ENCODE measurements around the gene NADK. TPM values are rescaled to one million over a fixed set of nuclear protein-coding genes. Genes with fewer than 3 reads are reported as not detected.
A peak's percentile ranks its signal among the peaks of the same experiment; 100 is the strongest.

Gene NADK
- total RNA-seq, 1 experiment from 2014 or later, result 93.4 TPM

GRCh38 chr1:1763657-1764621, 14.3 kb downstream of the NADK start:
- peaks cover 8 to 14% of the 10 kb centered on the region in 2 experiments for H3K4me1 ChIP-seq (ENCODE audit: control insufficient read depth in 1 of 2, insufficient read depth in 2 of 2, low read length in 2 of 2)
- RAD21 ChIA-PET (ENCODE audit: low non-redundant PET in 1 of 2, low total read pairs in 2 of 2, uncharacterized antibody in 2 of 2, unreplicated experiment in 2 of 2), result no interaction called here

More at GRCh38 chr1:1763657-1764621, 14.3 kb downstream of the NADK start:
- ATAC-seq (peak; percentile 30; the same call in 1 of the 2 replicates), DNase-seq (ENCODE audit: low read depth, low spot score) (no peak)
- Histone ChIP-seq H3K4me3 (replicated peaks in 1 of 2; ENCODE audit: low read depth in 1 of 2, low read length in 2 of 2) (no peak overlapping the region), H3K36me3 (ENCODE audit: control insufficient read depth in 1 of 2, insufficient read depth in 2 of 2, low read length in 2 of 2) (peaks cover 9 to 38% of the 10 kb centered on the region in 2 experiments; a peak in 3 of 4 replicates), H3K79me2 (ENCODE audit: insufficient read depth, low read length) (peaks cover 90% of the 10 kb centered on the region), H3K4me2 (ENCODE audit: low read length) (no peak overlapping the region), H3K9me2 (ENCODE audit: insufficient read depth) (no peaks in the 10 kb centered on the region), H2AFZ (ENCODE audit: low read depth, low read length, poor library complexity, severe bottlenecking) (no peak overlapping the region), H3K9ac (ENCODE audit: low read length) (no peak overlapping the region), H3K27me3 (ENCODE audit: insufficient read depth, low read length) (no peaks in the 10 kb centered on the region), H3K27ac (ENCODE audit: low read depth, low read length) (no peak overlapping the region), H4K20me1 (ENCODE audit: insufficient read depth) (no peaks in the 10 kb centered on the region), H3K9me3 (ENCODE audit: control insufficient read depth in 1 of 2, insufficient read depth in 1 of 2, low read depth in 1 of 2, low read length in 2 of 2) (no peaks in the 10 kb centered on the region)
- intact Hi-C loops (cut with micrococcal nuclease), result no loop called here
- CTCF ChIA-PET, result no interaction called here
- BruUV-seq (replicated peaks), result no TSS peak
- POLR2A ChIA-PET, result no interaction called here
- TF ChIP-seq SRF (IDR thresholded peaks at IDR 0.05; ENCODE audit: low read depth), result no peak
- TF ChIP-seq SP1 (IDR thresholded peaks at IDR 0.05; ENCODE audit: low read depth), result no peak
- TF ChIP-seq ZNF274 (IDR thresholded peaks at IDR 0.05; ENCODE audit: low read depth, low read length), result no peak
- TF ChIP-seq EGR1 (IDR thresholded peaks at IDR 0.05; ENCODE audit: low read depth), result no peak
- no peak for TF ChIP-seq ZBTB33 (IDR thresholded peaks at IDR 0.05; ENCODE audit: extremely low read depth, insufficient replicate concordance, low read length)
- TF ChIP-seq ELF1 (IDR thresholded peaks at IDR 0.05; ENCODE audit: borderline replicate concordance, low read depth), result no peak
- TF ChIP-seq YY1 (IDR thresholded peaks at IDR 0.05; ENCODE audit: extremely low read depth, insufficient replicate concordance, low read depth, low read length), result no peak
- TF ChIP-seq EZH2phosphoT487 (IDR thresholded peaks at IDR 0.05; ENCODE audit: borderline replicate concordance), result no peak
- no peak for TF ChIP-seq REST (IDR thresholded peaks at IDR 0.05; ENCODE audit: low read depth)
- TF ChIP-seq FOSL1 (IDR thresholded peaks at IDR 0.05; ENCODE audit: low read depth), result no peak
- TF ChIP-seq POLR2AphosphoS5 (IDR thresholded peaks at IDR 0.05; ENCODE audit: low read depth, low read length), result no peak
- no peak for TF ChIP-seq RAD21 (IDR thresholded peaks at IDR 0.05; ENCODE audit: low read depth)
- no peak for TF ChIP-seq POLR2A (IDR thresholded peaks at IDR 0.05; ENCODE audit: borderline replicate concordance, extremely low read depth, insufficient read depth, insufficient read length)
- TF ChIP-seq CTCF (IDR thresholded peaks at IDR 0.05 in 2 of 3, conservative IDR thresholded peaks at IDR 0.05 in 1 of 3; ENCODE audit: borderline replicate concordance in 1 of 3, insufficient read depth in 1 of 3, low read depth in 2 of 3, low read length in 2 of 3), result no peak
- no peak for TF ChIP-seq CBX3 (IDR thresholded peaks at IDR 0.05; ENCODE audit: low read depth)
- no peak for TF ChIP-seq CEBPB (IDR thresholded peaks at IDR 0.05; ENCODE audit: low read depth)
- TF ChIP-seq ATF3 (IDR thresholded peaks at IDR 0.05), result no peak
